Measurements from ENCODE around the gene ADAD2.
"Not testable (repeated sequence)": the region's sequence is repeated elsewhere in the genome, so short reads cannot be mapped to it uniquely, and the experiment has no call there.

Gene ADAD2

GRCh38 chr16:84205123-84205522 lies 14.2 kb downstream of the ADAD2 start:
- WGBS (ENCODE audit: insufficient coverage), result 100% methylated on average over 5 of the region's 6 CpGs
- POLR2A ChIA-PET; DNase-seq; H3K27ac ChIP-seq (ENCODE audit: insufficient read depth in 1 of 2, low read depth in 1 of 2, low read length in 2 of 2, poor library complexity in 1 of 2, severe bottlenecking in 2 of 2); H3K4me1 ChIP-seq (ENCODE audit: control extremely low read depth in 1 of 4, control insufficient read depth in 4 of 4, insufficient read depth in 4 of 4, low read length in 3 of 4); H3K4me3 ChIP-seq (ENCODE audit: control insufficient read depth in 1 of 7, extremely low read depth in 1 of 7, insufficient read depth in 4 of 7, low read depth in 2 of 7, low read length in 6 of 7); H3K27me3 ChIP-seq (replicated peaks in 2 of 5; ENCODE audit: control insufficient read depth in 4 of 5, insufficient read depth in 5 of 5, low read length in 4 of 5); CTCF ChIA-PET; H3K36me3 ChIP-seq (ENCODE audit: control insufficient read depth in 4 of 4, insufficient read depth in 4 of 4, low read length in 3 of 4); H3K9me3 ChIP-seq (ENCODE audit: control extremely low read depth in 1 of 5, control insufficient read depth in 4 of 5, insufficient read depth in 2 of 5, low read depth in 1 of 5, low read length in 4 of 5): not testable (repeated sequence)

DNA sequence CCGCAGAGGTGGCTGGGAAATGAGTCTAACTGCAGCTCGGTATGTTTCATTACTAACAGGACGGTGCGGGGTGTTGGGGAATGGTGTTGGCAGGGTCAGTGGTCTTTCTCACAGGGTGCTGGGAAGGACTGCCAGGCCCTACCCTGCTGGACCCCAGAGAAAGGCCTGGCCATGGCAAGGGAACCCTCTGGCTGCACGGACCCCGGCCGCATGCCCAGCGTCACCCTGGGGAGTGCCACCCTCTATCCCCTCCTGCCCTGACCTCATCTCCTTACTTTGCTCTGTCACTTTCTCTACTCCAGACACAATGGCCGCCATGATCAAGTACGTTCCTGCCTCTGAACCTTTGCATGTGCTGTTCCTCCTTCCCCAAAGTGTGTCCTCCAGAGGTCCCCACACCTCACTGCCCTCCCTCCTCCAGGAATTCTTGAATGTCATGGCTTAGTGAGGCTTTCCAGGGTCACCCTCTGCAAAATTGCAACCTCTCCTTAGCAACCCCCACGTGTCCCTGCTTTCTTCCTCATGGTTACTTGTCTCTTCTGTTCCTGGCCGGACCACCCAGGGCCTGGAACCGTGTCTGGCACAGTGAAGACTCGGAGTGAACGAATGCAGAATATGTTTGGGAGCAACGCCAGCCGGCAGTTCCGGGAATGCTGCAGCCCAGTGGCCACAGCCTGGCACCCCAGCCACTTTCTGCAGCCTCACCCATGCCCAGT lies 15.2 kb downstream of the ADAD2 start:
- Histone ChIP-seq H3K4me3 (ENCODE audit: control insufficient read depth in 1 of 7, extremely low read depth in 1 of 7, insufficient read depth in 4 of 7, low read depth in 2 of 7, low read length in 6 of 7) (no peak overlapping the region), H3K27me3 (replicated peaks in 2 of 5; ENCODE audit: control insufficient read depth in 4 of 5, insufficient read depth in 5 of 5, low read length in 4 of 5) (peaks cover 0 to 3% (median 0%) of the 10 kb centered on the region in 5 experiments), H3K27ac (ENCODE audit: insufficient read depth in 1 of 2, low read depth in 1 of 2, low read length in 2 of 2, poor library complexity in 1 of 2, severe bottlenecking in 2 of 2) (no peak overlapping the region), H3K4me1 (ENCODE audit: control extremely low read depth in 1 of 4, control insufficient read depth in 4 of 4, insufficient read depth in 4 of 4, low read length in 3 of 4) (no peaks in the 10 kb centered on the region), H3K9me3 (ENCODE audit: control extremely low read depth in 1 of 5, control insufficient read depth in 4 of 5, insufficient read depth in 2 of 5, low read depth in 1 of 5, low read length in 4 of 5) (no peaks in the 10 kb centered on the region), H3K36me3 (ENCODE audit: control insufficient read depth in 4 of 4, insufficient read depth in 4 of 4, low read length in 3 of 4) (no peaks in the 10 kb centered on the region)
- DNase-seq, result no peak
- ChIA-PET CTCF (no interaction called here), POLR2A (no interaction called here)
- WGBS (ENCODE audit: insufficient coverage), result 98% methylated on average over 16 of the region's 18 CpGs

GRCh38 chr16:84207251-84207650 lies 16.3 kb downstream of the ADAD2 start:
- H3K36me3 ChIP-seq (ENCODE audit: control insufficient read depth in 4 of 4, insufficient read depth in 4 of 4, low read length in 3 of 4), result no peaks in the 10 kb centered on the region
- no peaks in the 10 kb centered on the region for H3K4me1 ChIP-seq (ENCODE audit: control extremely low read depth in 1 of 4, control insufficient read depth in 4 of 4, insufficient read depth in 4 of 4, low read length in 3 of 4)
- 81% methylated on average over 6 of the region's 6 CpGs for WGBS (ENCODE audit: insufficient coverage)
- POLR2A ChIA-PET, result no interaction called here
- H3K27ac ChIP-seq (ENCODE audit: insufficient read depth in 1 of 2, low read depth in 1 of 2, low read length in 2 of 2, poor library complexity in 1 of 2, severe bottlenecking in 2 of 2), result no peak overlapping the region
- H3K9me3 ChIP-seq (ENCODE audit: control extremely low read depth in 1 of 5, control insufficient read depth in 4 of 5, insufficient read depth in 2 of 5, low read depth in 1 of 5, low read length in 4 of 5), result no peaks in the 10 kb centered on the region
- H3K4me3 ChIP-seq (ENCODE audit: control insufficient read depth in 1 of 7, extremely low read depth in 1 of 7, insufficient read depth in 4 of 7, low read depth in 2 of 7, low read length in 6 of 7), result no peak overlapping the region
- peaks cover 0 to 3% (median 0%) of the 10 kb centered on the region in 5 experiments for H3K27me3 ChIP-seq (replicated peaks in 2 of 5; ENCODE audit: control insufficient read depth in 4 of 5, insufficient read depth in 5 of 5, low read length in 4 of 5)
- no peak for DNase-seq
- CTCF ChIA-PET, result interaction anchor here (1.2 kb wide), 1 partner anchor 20 kb away, joined by 4 read pairs; the partner anchor contains the start of gene TAF1C

DNA sequence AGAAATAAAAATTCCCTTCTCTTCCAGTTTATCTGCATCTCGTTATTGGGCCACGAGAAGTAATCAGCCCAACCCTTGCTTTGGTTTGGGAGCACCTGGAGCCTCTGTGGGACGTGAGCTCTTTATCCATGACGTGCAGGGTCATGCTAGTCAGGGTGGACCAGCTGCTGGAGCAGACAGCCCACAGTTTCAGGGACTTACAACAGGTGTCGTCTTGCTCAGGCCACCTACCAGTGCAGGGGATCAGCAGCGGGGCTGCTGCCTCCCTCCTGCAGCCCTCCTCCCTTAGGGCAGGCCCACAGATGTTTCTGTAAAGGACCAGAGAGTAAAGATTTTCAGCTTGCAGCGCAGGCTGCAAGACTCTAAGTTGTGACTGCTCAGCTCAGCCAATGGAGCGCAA lies 16.9 kb downstream of the ADAD2 start:
- Histone ChIP-seq H3K4me3 (ENCODE audit: control insufficient read depth in 1 of 7, extremely low read depth in 1 of 7, insufficient read depth in 4 of 7, low read depth in 2 of 7, low read length in 6 of 7) (no peak overlapping the region), H3K27ac (ENCODE audit: insufficient read depth in 1 of 2, low read depth in 1 of 2, low read length in 2 of 2, poor library complexity in 1 of 2, severe bottlenecking in 2 of 2) (no peak overlapping the region), H3K9me3 (ENCODE audit: control extremely low read depth in 1 of 5, control insufficient read depth in 4 of 5, insufficient read depth in 2 of 5, low read depth in 1 of 5, low read length in 4 of 5) (no peaks in the 10 kb centered on the region), H3K27me3 (replicated peaks in 2 of 5; ENCODE audit: control insufficient read depth in 4 of 5, insufficient read depth in 5 of 5, low read length in 4 of 5) (peaks cover 0 to 3% (median 0%) of the 10 kb centered on the region in 5 experiments), H3K36me3 (ENCODE audit: control insufficient read depth in 4 of 4, insufficient read depth in 4 of 4, low read length in 3 of 4) (no peaks in the 10 kb centered on the region), H3K4me1 (ENCODE audit: control extremely low read depth in 1 of 4, control insufficient read depth in 4 of 4, insufficient read depth in 4 of 4, low read length in 3 of 4) (no peaks in the 10 kb centered on the region)
- DNase-seq, result no peak
- 98% methylated on average over 8 of the region's 8 CpGs for WGBS (ENCODE audit: insufficient coverage)
- ChIA-PET CTCF (interaction anchor here (1.2 kb wide), 1 partner anchor 21 kb away, joined by 4 read pairs; the partner anchor contains the start of gene TAF1C), POLR2A (no interaction called here)

GRCh38 chr16:84209989-84210388 lies 19.0 kb downstream of the ADAD2 start:
- WGBS (ENCODE audit: insufficient coverage), result 67% methylated on average over 1 of the region's 2 CpGs
- ChIA-PET POLR2A (no interaction called here), CTCF (interaction anchor here (1.7 kb wide), 1 partner anchor 23 kb away, joined by 4 read pairs; the partner anchor contains the start of gene TAF1C)
- Histone ChIP-seq H3K36me3 (ENCODE audit: control insufficient read depth in 4 of 4, insufficient read depth in 4 of 4, low read length in 3 of 4) (no peaks in the 10 kb centered on the region), H3K4me3 (ENCODE audit: control insufficient read depth in 1 of 7, extremely low read depth in 1 of 7, insufficient read depth in 4 of 7, low read depth in 2 of 7, low read length in 6 of 7) (no peak overlapping the region), H3K4me1 (ENCODE audit: control extremely low read depth in 1 of 4, control insufficient read depth in 4 of 4, insufficient read depth in 4 of 4, low read length in 3 of 4) (no peaks in the 10 kb centered on the region), H3K27ac (ENCODE audit: insufficient read depth in 1 of 2, low read depth in 1 of 2, low read length in 2 of 2, poor library complexity in 1 of 2, severe bottlenecking in 2 of 2) (no peak overlapping the region), H3K27me3 (replicated peaks in 2 of 5; ENCODE audit: control insufficient read depth in 4 of 5, insufficient read depth in 5 of 5, low read length in 4 of 5) (peaks cover 0 to 3% (median 0%) of the 10 kb centered on the region in 5 experiments), H3K9me3 (ENCODE audit: control extremely low read depth in 1 of 5, control insufficient read depth in 4 of 5, insufficient read depth in 2 of 5, low read depth in 1 of 5, low read length in 4 of 5) (no peaks in the 10 kb centered on the region)
- DNase-seq, result no peak

DNA sequence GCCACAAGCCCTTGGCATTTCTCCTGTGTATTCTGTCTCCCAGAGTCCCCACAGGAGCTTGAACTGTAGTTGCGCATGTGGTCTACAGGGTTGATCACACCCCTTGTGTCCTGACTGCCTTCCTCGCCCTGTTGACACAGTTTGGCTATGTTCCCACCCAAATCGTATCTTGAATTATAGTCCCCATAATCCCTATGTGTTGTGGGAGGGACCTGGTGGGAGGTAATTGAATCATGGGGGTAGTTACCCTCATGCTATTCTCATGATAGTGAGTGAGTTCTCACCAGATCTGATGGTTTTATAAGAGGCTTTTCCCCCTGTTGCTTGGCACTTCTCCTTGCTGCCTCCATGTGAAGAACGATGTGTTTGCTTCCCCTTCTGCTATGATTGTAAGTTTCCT lies 21.2 kb downstream of the ADAD2 start:
- Histone ChIP-seq H3K27me3 (replicated peaks in 2 of 5; ENCODE audit: control insufficient read depth in 4 of 5, insufficient read depth in 5 of 5, low read length in 4 of 5) (peaks cover 0 to 5% (median 0%) of the 10 kb centered on the region in 5 experiments), H3K4me1 (ENCODE audit: control extremely low read depth in 1 of 4, control insufficient read depth in 4 of 4, insufficient read depth in 4 of 4, low read length in 3 of 4) (no peaks in the 10 kb centered on the region), H3K9me3 (ENCODE audit: control extremely low read depth in 1 of 5, control insufficient read depth in 4 of 5, insufficient read depth in 2 of 5, low read depth in 1 of 5, low read length in 4 of 5) (no peaks in the 10 kb centered on the region), H3K36me3 (ENCODE audit: control insufficient read depth in 4 of 4, insufficient read depth in 4 of 4, low read length in 3 of 4) (no peaks in the 10 kb centered on the region), H3K4me3 (ENCODE audit: control insufficient read depth in 1 of 7, extremely low read depth in 1 of 7, insufficient read depth in 4 of 7, low read depth in 2 of 7, low read length in 6 of 7) (no peak overlapping the region), H3K27ac (ENCODE audit: insufficient read depth in 1 of 2, low read depth in 1 of 2, low read length in 2 of 2, poor library complexity in 1 of 2, severe bottlenecking in 2 of 2) (no peak overlapping the region)
- WGBS (ENCODE audit: insufficient coverage), result 14% methylated on average over 1 of the region's 4 CpGs
- ChIA-PET CTCF (no interaction called here), POLR2A (no interaction called here)
- no peak for DNase-seq

- DNase-seq, result no peak
- WGBS (ENCODE audit: insufficient coverage), result 100% methylated on average over 3 of the region's 4 CpGs
- H3K36me3 ChIP-seq (ENCODE audit: control insufficient read depth in 4 of 4, insufficient read depth in 4 of 4, low read length in 3 of 4), result no peaks in the 10 kb centered on the region
- no peak overlapping the region for H3K4me3 ChIP-seq (ENCODE audit: control insufficient read depth in 1 of 7, extremely low read depth in 1 of 7, insufficient read depth in 4 of 7, low read depth in 2 of 7, low read length in 6 of 7)
- ChIA-PET CTCF (no interaction called here), POLR2A (no interaction called here)
- H3K4me1 ChIP-seq (ENCODE audit: control extremely low read depth in 1 of 4, control insufficient read depth in 4 of 4, insufficient read depth in 4 of 4, low read length in 3 of 4), result no peaks in the 10 kb centered on the region
- H3K27ac ChIP-seq (ENCODE audit: insufficient read depth in 1 of 2, low read depth in 1 of 2, low read length in 2 of 2, poor library complexity in 1 of 2, severe bottlenecking in 2 of 2), result no peak overlapping the region
- H3K9me3 ChIP-seq (ENCODE audit: control extremely low read depth in 1 of 5, control insufficient read depth in 4 of 5, insufficient read depth in 2 of 5, low read depth in 1 of 5, low read length in 4 of 5), result no peaks in the 10 kb centered on the region
- H3K27me3 ChIP-seq (replicated peaks in 2 of 5; ENCODE audit: control insufficient read depth in 4 of 5, insufficient read depth in 5 of 5, low read length in 4 of 5), result peaks cover 0 to 5% (median 0%) of the 10 kb centered on the region in 5 experiments
Observed at GRCh38 chr16:84212631-84213030, 21.7 kb downstream of the ADAD2 start.
